ENCODE results near the gene ROR1. TPM values are rescaled to one million over a fixed set of nuclear protein-coding genes. Genes with fewer than 3 reads are reported as not detected.

ROR1 gene
- total RNA-seq, 1 experiment from 2014 or later = 37.2 TPM

DNA sequence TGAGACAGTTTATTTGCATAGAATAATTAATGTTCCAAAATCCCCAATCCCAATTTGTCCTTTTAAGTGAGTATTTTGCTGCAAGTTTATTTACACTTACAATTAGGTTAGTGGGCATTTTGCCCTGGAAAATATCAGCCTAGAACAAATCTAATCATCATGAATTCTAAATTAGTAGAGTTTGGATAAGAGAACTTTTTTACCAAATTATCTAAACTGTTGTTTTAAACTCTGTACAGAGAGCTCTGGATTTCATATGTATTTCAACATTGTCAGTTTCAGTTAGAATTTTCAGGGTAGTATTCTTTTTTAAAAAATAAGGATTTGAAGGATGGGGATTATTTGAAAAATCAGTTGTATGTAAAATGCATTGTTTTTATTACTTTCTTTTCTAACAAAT lies 401.8 kb downstream of the ROR1 start:
- no TSS peak for BruUV-seq (replicated peaks)
- Mint-ChIP-seq H3K27ac (ENCODE audit: unreplicated experiment) (no peak overlapping the region), H3K4me1 (ENCODE audit: low read depth, unreplicated experiment) (peaks cover 12% of the 10 kb centered on the region), H3K36me3 (ENCODE audit: insufficient read depth, unreplicated experiment) (peaks cover 27% of the 10 kb centered on the region), H3K27me3 (ENCODE audit: insufficient read depth, unreplicated experiment) (no peaks in the 10 kb centered on the region), H3K4me3 (ENCODE audit: unreplicated experiment) (no peak overlapping the region), H3K9me3 (ENCODE audit: unreplicated experiment) (no peaks in the 10 kb centered on the region)
- intact Hi-C loops (cut with micrococcal nuclease; ENCODE audit: unreplicated experiment) = loop anchor here (10.0 kb wide), 1 partner anchor 1519 kb away; no protein-coding TSS in a partner anchor
- ChIA-PET POLR2A (no interaction called here), CTCF (no interaction called here)
- DNase-seq = no peak
- Histone ChIP-seq H3K27me3 (replicated peaks; ENCODE audit: control insufficient read depth, insufficient read depth, low read length) (no peaks in the 10 kb centered on the region), H3K4me3 (ENCODE audit: low read depth, low read length) (no peak overlapping the region), H3K4me1 (peaks cover 14% of the 10 kb centered on the region; the same call in 1 of the 2 replicates), H3K36me3 (ENCODE audit: control insufficient read depth, insufficient read depth, low read length) (no peaks in the 10 kb centered on the region), H3K9me3 (no peaks in the 10 kb centered on the region)
- TF ChIP-seq CTCF (IDR thresholded peaks at IDR 0.05; ENCODE audit: insufficient read depth in 1 of 2, low read depth in 1 of 2, low read length in 1 of 2, severe bottlenecking in 1 of 2, unreplicated experiment in 1 of 2) = no peak

GRCh38 chr1:64176659-64177058 lies 402.8 kb downstream of the ROR1 start:
- intact Hi-C loops (cut with micrococcal nuclease; ENCODE audit: unreplicated experiment) = loop anchor here (10.0 kb wide), 1 partner anchor 1518 kb away; no protein-coding TSS in a partner anchor
- no TSS peak for BruUV-seq (replicated peaks)
- CTCF ChIA-PET = no interaction called here
- DNase-seq = no peak
- Histone ChIP-seq H3K36me3 (ENCODE audit: control insufficient read depth, insufficient read depth, low read length) (no peaks in the 10 kb centered on the region), H3K4me3 (ENCODE audit: low read depth, low read length) (no peak overlapping the region), H3K4me1 (peaks cover 11% of the 10 kb centered on the region; the same call in 1 of the 2 replicates), H3K9me3 (no peaks in the 10 kb centered on the region), H3K27me3 (replicated peaks; ENCODE audit: control insufficient read depth, insufficient read depth, low read length) (no peaks in the 10 kb centered on the region)
- peaks cover 20% of the 10 kb centered on the region for H3K36me3 Mint-ChIP-seq (ENCODE audit: insufficient read depth, unreplicated experiment)
- peaks cover 5% of the 10 kb centered on the region for H3K4me1 Mint-ChIP-seq (ENCODE audit: low read depth, unreplicated experiment)
- no peak for TF ChIP-seq CTCF (IDR thresholded peaks at IDR 0.05; ENCODE audit: insufficient read depth in 1 of 2, low read depth in 1 of 2, low read length in 1 of 2, severe bottlenecking in 1 of 2, unreplicated experiment in 1 of 2)
- POLR2A ChIA-PET = no interaction called here
- no peak overlapping the region for H3K27ac Mint-ChIP-seq (ENCODE audit: unreplicated experiment)
- H3K4me3 Mint-ChIP-seq (ENCODE audit: unreplicated experiment) = no peak overlapping the region
- no peaks in the 10 kb centered on the region for H3K27me3 Mint-ChIP-seq (ENCODE audit: insufficient read depth, unreplicated experiment)
- no peaks in the 10 kb centered on the region for H3K9me3 Mint-ChIP-seq (ENCODE audit: unreplicated experiment)

GRCh38 chr1:64179588-64179987 lies 405.8 kb downstream of the ROR1 start:
- no peak for DNase-seq
- no peak for TF ChIP-seq CTCF (IDR thresholded peaks at IDR 0.05; ENCODE audit: insufficient read depth in 1 of 2, low read depth in 1 of 2, low read length in 1 of 2, severe bottlenecking in 1 of 2, unreplicated experiment in 1 of 2)
- no peaks in the 10 kb centered on the region for H3K4me1 ChIP-seq
- intact Hi-C loops (cut with micrococcal nuclease; ENCODE audit: unreplicated experiment) = loop anchor here (10.0 kb wide), 1 partner anchor 1515 kb away; no protein-coding TSS in a partner anchor
- ChIA-PET POLR2A (no interaction called here), CTCF (no interaction called here)
- no peaks in the 10 kb centered on the region for H3K27me3 ChIP-seq (replicated peaks; ENCODE audit: control insufficient read depth, insufficient read depth, low read length)
- Mint-ChIP-seq H3K27me3 (ENCODE audit: insufficient read depth, unreplicated experiment) (no peaks in the 10 kb centered on the region), H3K4me1 (ENCODE audit: low read depth, unreplicated experiment) (no peaks in the 10 kb centered on the region), H3K36me3 (ENCODE audit: insufficient read depth, unreplicated experiment) (peaks cover 12% of the 10 kb centered on the region), H3K9me3 (ENCODE audit: unreplicated experiment) (no peaks in the 10 kb centered on the region), H3K27ac (ENCODE audit: unreplicated experiment) (no peak overlapping the region), H3K4me3 (ENCODE audit: unreplicated experiment) (no peak overlapping the region)
- no peaks in the 10 kb centered on the region for H3K9me3 ChIP-seq
- no peak overlapping the region for H3K4me3 ChIP-seq (ENCODE audit: low read depth, low read length)
- BruUV-seq (replicated peaks) = no TSS peak
- H3K36me3 ChIP-seq (ENCODE audit: control insufficient read depth, insufficient read depth, low read length) = no peaks in the 10 kb centered on the region

Data from Caco-2 (cell line).